GM12873 (cell line): ENCODE data around the gene NAALADL1.

Experiments used
- CTCF ChIP-seq: IDR thresholded peaks from 2 replicates; pipeline ENCODE4 v1.5.1; 2012; ENCODE audit warnings: low read depth, mild to moderate bottlenecking, moderate library complexity, low read length, control low read depth; ENCODE audit not compliant: insufficient read depth; ENCODE audit errors: missing control alignments

The NAALADL1 gene

GRCh38 chr11:65087216-65087615, 28.9 kb upstream of the NAALADL1 start:
- no peak for TF ChIP-seq CTCF

- TF ChIP-seq CTCF: no peak
These were observed 28.5 kb upstream of the NAALADL1 start for GRCh38 chr11:65086809-65087208.

GRCh38 chr11:65085446-65085845, 27.1 kb upstream of the NAALADL1 start:
- no peak for TF ChIP-seq CTCF

- TF ChIP-seq CTCF: no peak
These were observed 26.4 kb upstream of the NAALADL1 start for GRCh38 chr11:65084598-65085375.

GRCh38 chr11:65083834-65084597, 25.7 kb upstream of the NAALADL1 start, which contains the start of the genes CDCA5 and ZFPL1:
Gene CDCA5 (minus strand): TSS chr11:65084040. CDS start chr11:65083978, 62 bp downstream.
Gene ZFPL1 (plus strand): TSS chr11:65084222. CDS start chr11:65084699, 477 bp downstream.
- no peak for TF ChIP-seq CTCF

GRCh38 chr11:65083134-65083833, 24.9 kb upstream of the NAALADL1 start:
- no peak for TF ChIP-seq CTCF

GRCh38 chr11:65078786-65079342, 20.5 kb upstream of the NAALADL1 start:
- TF ChIP-seq CTCF: no peak
